ENCODE measurements around the gene KPNA2.
"Not testable (repeated sequence)": the region's sequence is repeated elsewhere in the genome, so short reads cannot be mapped to it uniquely, and the experiment has no call there.

KPNA2 gene

DNA sequence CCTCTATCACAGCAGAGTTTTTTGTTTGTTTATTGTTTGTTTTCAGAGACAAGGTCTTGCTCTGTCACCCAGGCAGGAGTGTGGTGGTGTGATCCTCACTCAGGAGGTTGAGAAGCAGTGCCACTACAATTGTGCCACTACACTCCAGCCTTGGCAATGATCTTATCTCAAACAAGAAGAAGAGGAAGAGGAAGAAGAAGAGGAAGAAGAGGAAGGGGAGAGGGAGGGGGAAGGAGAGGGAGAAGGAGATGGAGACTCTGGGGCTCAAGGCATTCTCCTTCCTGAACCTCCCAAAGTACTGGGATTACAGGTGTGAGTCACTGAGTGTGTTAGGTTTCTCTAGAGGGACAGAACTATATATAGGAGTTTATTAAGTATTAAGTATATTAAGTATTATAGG is 22.1 kb upstream of the KPNA2 start:
- Histone ChIP-seq H3K23ac (ENCODE audit: low read depth, low read length, poor library complexity) (no peak overlapping the region), H2BK120ac (ENCODE audit: low read depth, low read length) (no peak overlapping the region), H3K18ac (ENCODE audit: low read length) (no peak overlapping the region), H4K91ac (ENCODE audit: low read depth, low read length, poor library complexity) (no peak overlapping the region), H2AK5ac (ENCODE audit: low read depth, low read length) (no peak overlapping the region), H3K4ac (ENCODE audit: low read length) (no peak overlapping the region), H3K4me1 (ENCODE audit: control insufficient read depth in 2 of 2, insufficient read depth in 1 of 2, low read depth in 1 of 2, low read length in 2 of 2) (no peaks in the 10 kb centered on the region), H3K9me3 (replicated peaks in 1 of 2; ENCODE audit: control insufficient read depth in 2 of 2, insufficient read depth in 1 of 2, low read depth in 1 of 2, low read length in 2 of 2) (no peaks in the 10 kb centered on the region), H2BK5ac (ENCODE audit: low read length) (no peak overlapping the region), H3K27ac (replicated peaks; ENCODE audit: low read length) (no peak overlapping the region), H3K79me1 (ENCODE audit: low read depth, low read length) (no peaks in the 10 kb centered on the region), H3K14ac (ENCODE audit: low read length) (no peak overlapping the region), H3K4me3 (ENCODE audit: low read length in 2 of 2) (no peak overlapping the region), H3K9ac (ENCODE audit: low read depth, low read length, poor library complexity) (no peak overlapping the region), H2BK15ac (ENCODE audit: low read length) (no peak overlapping the region), H3K27me3 (ENCODE audit: control insufficient read depth in 3 of 3, insufficient read depth in 3 of 3, low read depth in 1 of 3, low read length in 3 of 3) (no peaks in the 10 kb centered on the region), H3K4me2 (ENCODE audit: insufficient read depth, low read length, poor library complexity, severe bottlenecking) (no peak overlapping the region), H2AFZ (ENCODE audit: low read length) (no peak overlapping the region), H2BK12ac (ENCODE audit: low read length) (no peak overlapping the region), H4K8ac (ENCODE audit: low read depth, low read length) (no peak overlapping the region), H3K36me3 (replicated peaks in 1 of 2; ENCODE audit: control insufficient read depth in 2 of 2, insufficient read depth in 2 of 2, low read length in 2 of 2) (no peaks in the 10 kb centered on the region)
- no peak for DNase-seq (ENCODE audit: low spot score)

- Histone ChIP-seq H3K9me3 (replicated peaks in 1 of 2; ENCODE audit: control insufficient read depth in 2 of 2, insufficient read depth in 1 of 2, low read depth in 1 of 2, low read length in 2 of 2) (no peaks in the 10 kb centered on the region), H3K18ac (ENCODE audit: low read length) (peak overlapping the region; percentile 11), H2AFZ (ENCODE audit: low read length) (no peak overlapping the region), H3K4me1 (ENCODE audit: control insufficient read depth in 2 of 2, insufficient read depth in 1 of 2, low read depth in 1 of 2, low read length in 2 of 2) (no peaks in the 10 kb centered on the region), H2BK12ac (ENCODE audit: low read length) (no peak overlapping the region), H3K4me2 (ENCODE audit: insufficient read depth, low read length, poor library complexity, severe bottlenecking) (no peak overlapping the region), H3K23ac (ENCODE audit: low read depth, low read length, poor library complexity) (no peak overlapping the region), H4K91ac (ENCODE audit: low read depth, low read length, poor library complexity) (no peak overlapping the region), H4K8ac (ENCODE audit: low read depth, low read length) (no peak overlapping the region), H3K9ac (ENCODE audit: low read depth, low read length, poor library complexity) (no peak overlapping the region), H3K36me3 (replicated peaks in 1 of 2; ENCODE audit: control insufficient read depth in 2 of 2, insufficient read depth in 2 of 2, low read length in 2 of 2) (no peaks in the 10 kb centered on the region), H3K27me3 (ENCODE audit: control insufficient read depth in 3 of 3, insufficient read depth in 3 of 3, low read depth in 1 of 3, low read length in 3 of 3) (no peaks in the 10 kb centered on the region), H2AK5ac (ENCODE audit: low read depth, low read length) (no peak overlapping the region), H3K79me1 (ENCODE audit: low read depth, low read length) (no peaks in the 10 kb centered on the region), H2BK120ac (ENCODE audit: low read depth, low read length) (no peak overlapping the region), H3K27ac (replicated peaks; ENCODE audit: low read length) (no peak overlapping the region), H2BK15ac (ENCODE audit: low read length) (no peak overlapping the region), H3K4me3 (ENCODE audit: low read length in 2 of 2) (no peak overlapping the region), H2BK5ac (ENCODE audit: low read length) (no peak overlapping the region), H3K4ac (ENCODE audit: low read length) (no peak overlapping the region), H3K14ac (ENCODE audit: low read length) (no peak overlapping the region)
- DNase-seq (ENCODE audit: low spot score), result no peak
- WGBS, 2 donors (ENCODE audit: extremely low coverage in 2 of 2, insufficient read length in 2 of 2, insufficient replicate concordance in 1 of 2), result no CpG with 5 or more reads among the region's 11 CpGs
Measured at GRCh38 chr17:68015081-68015723, 20.3 kb upstream of the KPNA2 start.

DNA sequence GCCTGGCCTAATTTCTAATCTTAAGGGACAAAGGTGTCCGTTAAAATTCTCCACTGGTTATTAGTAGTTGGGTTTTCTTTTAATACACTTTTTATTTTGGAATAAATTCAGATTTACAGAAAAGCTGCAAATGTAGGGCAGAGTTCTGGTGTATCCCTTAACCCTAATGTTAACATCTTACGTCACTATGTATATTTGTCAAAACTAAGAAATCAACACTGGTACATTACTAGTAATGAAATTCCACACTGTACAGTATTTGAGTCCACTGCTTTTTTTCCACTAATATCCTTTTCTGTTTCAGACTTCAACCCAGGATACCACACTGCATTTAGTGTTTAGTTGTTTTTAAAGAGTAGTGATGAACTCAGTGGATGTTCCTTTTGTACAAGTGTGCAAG is 18.7 kb upstream of the KPNA2 start:
- no peak overlapping the region for H4K8ac ChIP-seq (ENCODE audit: low read depth, low read length)
- H3K18ac ChIP-seq (ENCODE audit: low read length), result no peak overlapping the region
- no peak overlapping the region for H2BK15ac ChIP-seq (ENCODE audit: low read length)
- H3K27me3 ChIP-seq (ENCODE audit: control insufficient read depth in 3 of 3, insufficient read depth in 3 of 3, low read depth in 1 of 3, low read length in 3 of 3), result no peaks in the 10 kb centered on the region
- H3K79me1 ChIP-seq (ENCODE audit: low read depth, low read length), result no peaks in the 10 kb centered on the region
- no peak for DNase-seq (ENCODE audit: low spot score)
- no peaks in the 10 kb centered on the region for H3K9me3 ChIP-seq (replicated peaks in 1 of 2; ENCODE audit: control insufficient read depth in 2 of 2, insufficient read depth in 1 of 2, low read depth in 1 of 2, low read length in 2 of 2)
- H4K91ac ChIP-seq (ENCODE audit: low read depth, low read length, poor library complexity), result no peak overlapping the region
- no peak overlapping the region for H3K9ac ChIP-seq (ENCODE audit: low read depth, low read length, poor library complexity)
- H3K4me2 ChIP-seq (ENCODE audit: insufficient read depth, low read length, poor library complexity, severe bottlenecking), result no peak overlapping the region
- no peak overlapping the region for H2BK120ac ChIP-seq (ENCODE audit: low read depth, low read length)
- no peak overlapping the region for H3K4me3 ChIP-seq (ENCODE audit: low read length in 2 of 2)
- H3K4me1 ChIP-seq (ENCODE audit: control insufficient read depth in 2 of 2, insufficient read depth in 1 of 2, low read depth in 1 of 2, low read length in 2 of 2), result no peaks in the 10 kb centered on the region
- H2AK5ac ChIP-seq (ENCODE audit: low read depth, low read length), result no peak overlapping the region
- H3K27ac ChIP-seq (replicated peaks; ENCODE audit: low read length), result no peak overlapping the region
- no peak overlapping the region for H3K23ac ChIP-seq (ENCODE audit: low read depth, low read length, poor library complexity)
- no peak overlapping the region for H3K14ac ChIP-seq (ENCODE audit: low read length)
- WGBS, 2 donors (ENCODE audit: extremely low coverage in 2 of 2, insufficient read length in 2 of 2, insufficient replicate concordance in 1 of 2), result no CpG with 5 or more reads among the region's 2 CpGs
- H2AFZ ChIP-seq (ENCODE audit: low read length), result no peak overlapping the region
- no peak overlapping the region for H3K4ac ChIP-seq (ENCODE audit: low read length)
- H2BK5ac ChIP-seq (ENCODE audit: low read length), result no peak overlapping the region
- no peaks in the 10 kb centered on the region for H3K36me3 ChIP-seq (replicated peaks in 1 of 2; ENCODE audit: control insufficient read depth in 2 of 2, insufficient read depth in 2 of 2, low read length in 2 of 2)
- H2BK12ac ChIP-seq (ENCODE audit: low read length), result no peak overlapping the region

DNA sequence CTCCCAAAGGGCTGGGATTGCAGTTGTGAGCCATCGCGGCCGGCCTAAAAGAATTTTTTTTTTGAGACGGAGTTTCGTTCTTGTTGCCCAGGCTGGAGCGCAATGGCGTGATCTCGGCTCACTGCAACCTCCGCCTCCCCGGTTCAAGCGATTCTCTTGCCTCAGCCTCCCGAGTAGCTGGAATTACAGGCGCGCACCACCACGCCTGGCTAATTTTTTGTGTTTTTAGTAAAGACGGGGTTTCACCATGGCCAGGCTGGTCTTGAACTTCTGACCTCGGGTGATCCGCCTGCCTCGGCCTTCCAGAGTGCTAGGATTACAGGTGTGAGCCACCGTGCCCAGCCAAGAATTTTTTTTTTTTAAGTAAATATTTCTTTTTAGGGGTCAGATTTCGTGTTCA is 17.0 kb upstream of the KPNA2 start:
- WGBS, 2 donors (ENCODE audit: extremely low coverage in 2 of 2, insufficient read length in 2 of 2, insufficient replicate concordance in 1 of 2), result no CpG with 5 or more reads among the region's 21 CpGs
- not testable (repeated sequence) for H3K79me1 ChIP-seq (ENCODE audit: low read depth, low read length); H4K91ac ChIP-seq (ENCODE audit: low read depth, low read length, poor library complexity); H2BK12ac ChIP-seq (ENCODE audit: low read length); H2BK15ac ChIP-seq (ENCODE audit: low read length); H3K4me1 ChIP-seq (ENCODE audit: control insufficient read depth in 2 of 2, insufficient read depth in 1 of 2, low read depth in 1 of 2, low read length in 2 of 2); H3K36me3 ChIP-seq (replicated peaks in 1 of 2; ENCODE audit: control insufficient read depth in 2 of 2, insufficient read depth in 2 of 2, low read length in 2 of 2); H2AFZ ChIP-seq (ENCODE audit: low read length); H3K14ac ChIP-seq (ENCODE audit: low read length); DNase-seq (ENCODE audit: low spot score); H2BK5ac ChIP-seq (ENCODE audit: low read length); H3K9me3 ChIP-seq (replicated peaks in 1 of 2; ENCODE audit: control insufficient read depth in 2 of 2, insufficient read depth in 1 of 2, low read depth in 1 of 2, low read length in 2 of 2); H2BK120ac ChIP-seq (ENCODE audit: low read depth, low read length); H3K9ac ChIP-seq (ENCODE audit: low read depth, low read length, poor library complexity); H3K4ac ChIP-seq (ENCODE audit: low read length); H2AK5ac ChIP-seq (ENCODE audit: low read depth, low read length); H3K4me3 ChIP-seq (ENCODE audit: low read length in 2 of 2); H3K27me3 ChIP-seq (ENCODE audit: control insufficient read depth in 3 of 3, insufficient read depth in 3 of 3, low read depth in 1 of 3, low read length in 3 of 3); H3K18ac ChIP-seq (ENCODE audit: low read length); H3K27ac ChIP-seq (replicated peaks; ENCODE audit: low read length); H3K4me2 ChIP-seq (ENCODE audit: insufficient read depth, low read length, poor library complexity, severe bottlenecking); H4K8ac ChIP-seq (ENCODE audit: low read depth, low read length); H3K23ac ChIP-seq (ENCODE audit: low read depth, low read length, poor library complexity)

Measured in neuronal stem cell (in vitro differentiated cells).